Posterior vena cava (tissue), 2 donors: Measurements from ENCODE around the gene IFNA5. TPM values are rescaled to one million over a fixed set of nuclear protein-coding genes. Genes with fewer than 3 reads are reported as not detected.
A peak's percentile ranks its signal among the peaks of the same experiment; 100 is the strongest.

Source experiments
- DNase-seq: peaks from one replicate; pipeline ENCODE4 v3.0.0-alpha.2; 2020; ENCODE audit warnings: low spot score
- intact Hi-C, 2 donors: fragments of 100-400 bp; cut with DNase I; formaldehyde crosslinking; loops; one replicate each; pipeline versions ENCODE4 v1.14.1 to v1.14.2; 2022 to 2023
- long read RNA-seq, 2 donors: library from polyadenylated mRNA; unstranded; transcript quantifications; one replicate each; pipeline ENCODE4 v2.0.0, GENCODE V29; 2020 to 2021
- total RNA-seq, 2 donors: library from RNA; stranded (reverse); fragmentation: NEBNext Ultra II Directional; extraction: Animal tissue kit (Norgen Biotek cat#: 25700); gene quantifications; one replicate each; pipeline ENCODE4 v1.2.1, GENCODE V29; 2021
- donor health status: DM: yes; HTN: yes; CAD: no.
- donor health status: DM: yes; HTN: yes; CAD: no.

The IFNA5 gene
- not detected for total RNA-seq
- long read RNA-seq, donor 1, result 0 reads
- long read RNA-seq, donor 2, result 0 reads

- intact Hi-C loops, result no loop called here
- no peak for DNase-seq
Observed at GRCh38 chr9:21305213-21305612, at the start of gene IFNA5. Gene IFNA5 (minus strand): TSS chr9:21305313. CDS start chr9:21305256, 57 bp downstream.

- intact Hi-C loops, result no loop called here
Observed at GRCh38 chr9:21350787-21351186, 45.7 kb upstream of the IFNA5 start, which contains the start of gene IFNA6. Gene IFNA6 (minus strand): TSS chr9:21350887. CDS start chr9:21350887, 0 bp downstream.

DNA sequence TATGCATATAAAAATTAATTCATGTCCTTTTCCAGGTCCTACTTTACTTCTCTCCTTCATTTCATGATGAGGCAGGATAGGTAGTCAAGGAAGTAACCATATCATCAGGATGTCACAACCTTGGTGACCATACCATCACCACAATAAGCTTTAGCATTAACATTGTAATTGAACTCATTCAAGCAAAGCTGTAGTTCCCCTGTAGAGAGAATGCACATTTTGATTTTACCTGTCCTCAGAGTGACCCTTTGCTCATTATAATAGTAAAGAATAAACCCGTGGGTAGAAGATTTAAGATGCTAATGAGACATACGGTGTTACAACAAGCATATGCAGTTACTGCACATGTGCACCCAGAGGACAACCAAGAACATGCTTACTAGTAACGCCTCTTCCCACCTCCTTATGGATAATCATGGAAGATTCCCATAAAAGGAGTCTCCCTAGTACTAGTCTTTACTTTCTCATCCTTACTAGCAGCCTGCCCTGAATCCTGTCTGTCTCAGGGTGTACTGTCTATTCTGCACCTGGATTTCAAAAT is 43.4 kb upstream of the IFNA5 start:
- DNase-seq, result no peak
- intact Hi-C loops, result no loop called here

More at GRCh38 chr9:21350787-21351186, 45.7 kb upstream of the IFNA5 start, which contains the start of gene IFNA6:
- no peak for DNase-seq

DNA sequence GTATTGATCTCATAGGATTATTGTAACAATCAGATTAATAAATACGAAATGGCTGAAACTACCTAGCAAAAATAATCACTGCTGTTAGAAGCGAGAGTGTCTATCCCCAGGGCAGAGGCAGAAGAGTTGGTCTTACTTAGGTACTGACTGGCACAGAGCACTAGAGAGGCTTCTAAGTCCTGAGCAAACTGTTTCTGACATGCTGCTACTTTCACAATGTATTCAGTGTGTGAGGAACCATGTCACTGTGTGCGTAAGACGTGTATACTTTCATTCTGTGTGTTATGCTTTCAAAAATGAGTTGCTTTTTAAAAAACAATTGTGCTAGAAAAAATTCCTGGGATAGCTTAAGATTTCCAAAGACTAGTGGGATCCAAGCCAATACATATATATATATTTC is 35.6 kb upstream of the IFNA5 start:
- DNase-seq, result no peak
- intact Hi-C loops, result no loop called here

- intact Hi-C loops, result loop anchor here in 1 of 2 donors (10.0 kb wide), 1 partner anchor 458 kb away; no protein-coding TSS in a partner anchor
- DNase-seq, result no peak
Observed at GRCh38 chr9:21336457-21336856, 31.3 kb upstream of the IFNA5 start.

- DNase-seq, result peak; percentile 97
- intact Hi-C loops, result loop anchor here in 1 of 2 donors (10.0 kb wide), 1 partner anchor 460 kb away; no protein-coding TSS in a partner anchor
Observed at GRCh38 chr9:21334701-21335632, 29.9 kb upstream of the IFNA5 start, which contains the start of gene KLHL9. Gene KLHL9 (minus strand): TSS chr9:21335404. CDS start chr9:21334859, 545 bp downstream.

- DNase-seq, result no peak
- intact Hi-C loops, result loop anchor here in 1 of 2 donors (10.0 kb wide), 1 partner anchor 462 kb away; no protein-coding TSS in a partner anchor
Observed at GRCh38 chr9:21333226-21333625, 28.1 kb upstream of the IFNA5 start.

- intact Hi-C loops, result loop anchor here in 1 of 2 donors (10.0 kb wide), 1 partner anchor 463 kb away; no protein-coding TSS in a partner anchor
- DNase-seq, result no peak
Observed at GRCh38 chr9:21331676-21332402, 26.7 kb upstream of the IFNA5 start.

DNA sequence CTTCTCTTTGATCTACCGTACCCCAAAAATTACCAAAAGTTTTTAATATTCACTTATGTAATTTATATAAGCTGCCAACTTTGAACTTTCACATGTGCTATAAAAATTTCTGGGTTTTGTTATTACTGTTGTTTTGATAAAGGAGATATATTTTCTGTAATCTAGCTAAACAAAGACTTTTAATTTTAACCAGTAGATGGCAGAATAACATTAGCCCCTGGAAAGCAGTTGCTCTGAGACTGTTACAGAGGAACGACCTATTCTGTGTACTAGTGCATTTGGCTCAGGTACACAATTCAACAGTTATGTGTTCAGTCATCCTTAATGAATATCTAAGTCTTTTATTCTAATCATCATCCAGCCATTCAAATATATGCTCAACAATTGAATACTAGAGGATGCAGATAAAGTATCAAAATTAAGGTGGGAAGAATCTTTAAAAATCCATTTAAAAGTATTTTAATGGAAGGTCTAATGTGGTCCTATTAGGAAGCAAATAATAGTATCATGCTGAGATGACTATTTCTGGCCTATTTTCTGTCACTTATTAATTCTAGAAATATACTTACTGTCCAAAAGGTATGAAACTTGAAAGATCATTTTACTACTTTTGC is 21.5 kb upstream of the IFNA5 start:
- intact Hi-C loops, result loop anchor here (10.0 kb wide), 2 partner anchors 68 to 458 kb away; no protein-coding TSS in a partner anchor

DNA sequence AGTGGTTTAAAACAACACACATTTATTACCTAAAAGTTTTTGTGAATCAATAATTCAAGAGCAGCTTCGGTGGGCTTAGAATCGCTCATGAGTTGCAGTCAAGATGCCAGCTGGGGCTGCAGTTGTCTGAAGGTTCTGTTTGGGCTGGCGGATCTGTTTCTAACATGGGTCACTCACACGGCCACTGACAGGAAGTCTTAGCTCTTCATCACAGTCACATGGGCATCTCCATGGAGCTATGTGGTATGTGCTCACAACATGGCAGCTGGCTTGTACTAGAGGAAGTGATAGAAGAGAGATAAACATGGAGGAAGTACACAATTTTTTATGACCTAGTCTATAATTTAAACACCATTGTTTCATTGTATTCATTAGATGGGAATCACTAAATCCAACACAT is 18.9 kb upstream of the IFNA5 start:
- DNase-seq, result no peak
- intact Hi-C loops, result loop anchor here (10.0 kb wide), 2 partner anchors 71 to 461 kb away; no protein-coding TSS in a partner anchor

More for the DNA sequence above, 21.5 kb upstream of the IFNA5 start:
- DNase-seq, result no peak

GRCh38 chr9:21322911-21323461 is 17.9 kb upstream of the IFNA5 start:
- intact Hi-C loops, result loop anchor here (10.0 kb wide), 2 partner anchors 72 to 462 kb away; no protein-coding TSS in a partner anchor
- no peak for DNase-seq

DNA sequence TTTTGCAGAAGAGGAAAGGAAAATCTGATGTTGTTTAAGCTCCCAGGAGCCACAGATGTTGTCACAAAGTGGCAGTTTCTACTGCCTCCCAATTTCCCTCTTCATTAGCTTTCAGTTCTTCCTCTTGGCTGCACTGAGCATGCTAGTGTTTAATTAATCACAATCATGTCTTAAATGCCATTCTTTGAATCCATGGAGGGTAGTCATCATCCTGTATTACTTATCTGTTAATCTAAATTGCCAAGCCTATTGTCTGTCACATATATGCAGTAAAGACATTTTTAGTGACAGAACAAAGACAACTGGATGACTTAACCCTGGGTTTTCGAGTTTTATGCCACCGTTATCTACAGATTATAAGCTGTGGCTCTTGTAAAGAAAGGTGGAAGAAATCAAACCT is 15.4 kb upstream of the IFNA5 start:
- DNase-seq, result no peak
- intact Hi-C loops, result loop anchor here (10.0 kb wide), 2 partner anchors 74 to 464 kb away; no protein-coding TSS in a partner anchor

GRCh38 chr9:21317956-21318923 is 13.1 kb upstream of the IFNA5 start:
- intact Hi-C loops, result no loop called here
- DNase-seq, result no peak

- intact Hi-C loops, result no loop called here
- DNase-seq, result no peak
Observed at GRCh38 chr9:21316860-21317259, 11.7 kb upstream of the IFNA5 start.

- DNase-seq, result no peak
- intact Hi-C loops, result no loop called here
Observed at GRCh38 chr9:21316032-21316842, 11.1 kb upstream of the IFNA5 start.

- intact Hi-C loops, result no loop called here
- no peak for DNase-seq
Observed at GRCh38 chr9:21314152-21314551, 9.0 kb upstream of the IFNA5 start.
